Kidney (tissue), 14 donors: ENCODE results near the gene IQCK. TPM values are rescaled to one million over a fixed set of nuclear protein-coding genes. Genes with fewer than 3 reads are reported as not detected.

Experiments used
- DNase-seq, 5 donors: peaks; one replicate each; pipeline ENCODE4 v3.0.0-alpha.2; 2013 to 2020
- FAIRE-seq: peaks from 2 replicates; lab custom pipeline; 2012; peaks lifted over from hg19 to GRCh38; lab: Jason Lieb, UNC
- H3K27ac ChIP-seq, 2 donors: one replicate each; pipeline ENCODE4 v1.7.0; 2013; ENCODE audit warnings: low read depth in 2 of 2, low read length in 2 of 2, inconsistent platforms in 1 of 2
- H3K27me3 ChIP-seq: one replicate; pipeline ENCODE4 v1.7.1; 2013; ENCODE audit warnings: low read length, inconsistent platforms; ENCODE audit not compliant: control insufficient read depth, insufficient read depth
- H3K36me3 ChIP-seq, 3 donors: one replicate each; pipeline versions ENCODE4 v1.7.0 to v1.7.1; 2013; ENCODE audit warnings: low read length in 3 of 3, control low read depth in 1 of 3, inconsistent platforms in 1 of 3; ENCODE audit not compliant: insufficient read depth in 3 of 3, control insufficient read depth in 2 of 3
- H3K4me1 ChIP-seq, 3 donors: one replicate each; pipeline versions ENCODE4 v1.7.0 to v1.7.1; 2013; ENCODE audit warnings: low read length in 3 of 3, inconsistent platforms in 1 of 3, low read depth in 1 of 3; ENCODE audit not compliant: control insufficient read depth in 2 of 3, insufficient read depth in 2 of 3
- H3K4me3 ChIP-seq, 3 donors: one replicate each; pipeline versions ENCODE4 v1.7.0 to v1.8.1; 2013; ENCODE audit warnings: low read length in 3 of 3, control low read depth in 1 of 3, inconsistent platforms in 1 of 3
- H3K9ac ChIP-seq, 3 donors: one replicate each; pipeline versions ENCODE4 v1.7.0 to v1.7.1; 2013; ENCODE audit warnings: low read length in 3 of 3, control low read depth in 1 of 3, inconsistent platforms in 1 of 3
- H3K9me3 ChIP-seq, 3 donors: one replicate each; pipeline versions ENCODE4 v1.7.0 to v1.7.1; 2013; ENCODE audit warnings: low read length in 3 of 3, control low read depth in 1 of 3, inconsistent platforms in 1 of 3; ENCODE audit not compliant: control insufficient read depth in 2 of 3, insufficient read depth in 1 of 3
- intact Hi-C: fragments of 100-400 bp; cut with DNase I; formaldehyde crosslinking; loops from one replicate; pipeline ENCODE4 v1.11.1; 2022
- polyA plus RNA-seq: library from polyadenylated mRNA; stranded (reverse); fragments of 350-450 nt; fragmentation: Illumina TruSeq; extraction: RNeasy Lipid Tissue Mini Kit (QIAGEN cat#74804); gene quantifications from one replicate; pipeline ENCODE4 v1.2.3, GENCODE V29; 2014; ENCODE audit warnings: low read depth, low replicate concordance; ENCODE audit not compliant: insufficient read depth
- total RNA-seq: library from RNA; stranded (reverse); fragmentation: NEBNext Ultra II Directional; extraction: Animal tissue kit (Norgen Biotek cat#: 25700); gene quantifications from one replicate; pipeline ENCODE4 v1.2.1, GENCODE V29; 2021
- TF ChIP-seq, protein P1 (sequence below): IDR thresholded peaks from 3 replicates; pipeline ENCODE4 v1.5.1; 2012; ENCODE audit warnings: mild to moderate bottlenecking, moderate library complexity, borderline replicate concordance; ENCODE audit not compliant: insufficient read depth; ENCODE audit errors: extremely low read depth
- donor health status: control.
- donor health status: control.
- donor health status: control.
- donor health status: control.
- donor health status: control.
- donor health status: DM: yes; HTN: yes; CAD: no.
- donor health status: Normal renal cell carcinoma (clear cell type).

IQCK gene
- total and polyA plus RNA-seq, 2 donors from 2014 or later = 35.4 to 38.1 TPM

DNA sequence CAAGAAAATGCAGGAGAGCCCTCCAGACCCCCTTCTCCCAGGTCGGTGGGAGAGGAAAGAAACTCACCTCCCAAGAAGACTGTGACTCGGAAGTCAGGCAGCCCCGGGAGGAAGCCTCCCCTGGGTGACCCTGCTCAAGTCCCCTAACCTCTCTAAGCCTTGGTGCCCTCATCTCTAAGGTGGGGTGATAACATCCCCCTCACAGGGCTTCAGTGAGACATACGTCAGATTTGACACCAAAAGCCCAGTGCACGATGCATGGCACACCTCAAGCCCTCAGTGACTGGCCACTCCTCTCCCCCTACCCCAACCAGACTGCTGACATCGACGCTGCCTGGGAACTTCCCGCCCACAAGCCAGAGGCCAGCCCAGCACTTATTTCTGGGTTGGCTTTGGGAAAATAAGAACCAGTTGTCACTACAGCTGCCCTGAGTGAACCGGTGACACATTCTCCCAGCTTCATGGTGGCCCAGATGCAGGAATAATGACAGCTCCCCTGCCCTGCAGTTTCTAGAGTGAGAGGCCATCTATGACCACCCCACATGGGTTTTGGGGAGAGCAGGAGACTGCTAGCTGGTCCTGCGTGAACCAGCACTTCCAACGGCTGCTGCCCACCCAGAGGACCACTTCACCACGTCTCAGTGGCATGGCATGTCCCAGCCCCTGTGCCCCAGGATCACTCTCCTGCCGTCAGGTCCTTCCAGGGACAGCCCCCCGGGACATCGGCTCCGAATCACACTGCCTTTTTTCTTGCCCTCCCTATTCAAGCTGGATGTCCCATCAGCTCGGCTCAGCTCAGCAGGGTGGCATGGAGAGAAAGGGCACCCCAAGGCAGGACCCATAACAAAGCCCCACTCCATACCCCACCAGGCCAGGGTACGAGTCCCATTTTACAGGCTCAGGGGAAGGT, 9.5 kb upstream of the IQCK start:
- Histone ChIP-seq H3K4me3 (no peak overlapping the region), H3K27me3 (no peaks in the 10 kb centered on the region), H3K9ac (no peak overlapping the region), H3K9me3 (no peaks in the 10 kb centered on the region), H3K4me1 (peaks cover 0 to 6% (median 5%) of the 10 kb centered on the region in 3 donors), H3K36me3 (peaks cover 0 to 31% (median 4%) of the 10 kb centered on the region in 3 donors), H3K27ac (no peak overlapping the region)
- intact Hi-C loops = no loop called here
- DNase-seq (peak in 2 of 5 donors; percentile 13 to 64), FAIRE-seq (no peak)
- TF ChIP-seq, protein P1, sequence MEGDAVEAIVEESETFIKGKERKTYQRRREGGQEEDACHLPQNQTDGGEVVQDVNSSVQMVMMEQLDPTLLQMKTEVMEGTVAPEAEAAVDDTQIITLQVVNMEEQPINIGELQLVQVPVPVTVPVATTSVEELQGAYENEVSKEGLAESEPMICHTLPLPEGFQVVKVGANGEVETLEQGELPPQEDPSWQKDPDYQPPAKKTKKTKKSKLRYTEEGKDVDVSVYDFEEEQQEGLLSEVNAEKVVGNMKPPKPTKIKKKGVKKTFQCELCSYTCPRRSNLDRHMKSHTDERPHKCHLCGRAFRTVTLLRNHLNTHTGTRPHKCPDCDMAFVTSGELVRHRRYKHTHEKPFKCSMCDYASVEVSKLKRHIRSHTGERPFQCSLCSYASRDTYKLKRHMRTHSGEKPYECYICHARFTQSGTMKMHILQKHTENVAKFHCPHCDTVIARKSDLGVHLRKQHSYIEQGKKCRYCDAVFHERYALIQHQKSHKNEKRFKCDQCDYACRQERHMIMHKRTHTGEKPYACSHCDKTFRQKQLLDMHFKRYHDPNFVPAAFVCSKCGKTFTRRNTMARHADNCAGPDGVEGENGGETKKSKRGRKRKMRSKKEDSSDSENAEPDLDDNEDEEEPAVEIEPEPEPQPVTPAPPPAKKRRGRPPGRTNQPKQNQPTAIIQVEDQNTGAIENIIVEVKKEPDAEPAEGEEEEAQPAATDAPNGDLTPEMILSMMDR = no peak

GRCh38 chr16:19709381-19710136, 8.5 kb upstream of the IQCK start:
- intact Hi-C loops = no loop called here
- TF ChIP-seq, protein P1 = no peak
- peaks cover 0 to 29% (median 5%) of the 10 kb centered on the region in 3 donors for H3K36me3 ChIP-seq
- DNase-seq (peak in 1 of 5 donors; percentile 48), FAIRE-seq (no peak)
- no peak overlapping the region for H3K4me3 ChIP-seq
- no peak overlapping the region for H3K9ac ChIP-seq
- H3K9me3 ChIP-seq = no peaks in the 10 kb centered on the region
- no peaks in the 10 kb centered on the region for H3K27me3 ChIP-seq
- peaks cover 0 to 6% (median 5%) of the 10 kb centered on the region in 3 donors for H3K4me1 ChIP-seq
- H3K27ac ChIP-seq = no peak overlapping the region

DNA sequence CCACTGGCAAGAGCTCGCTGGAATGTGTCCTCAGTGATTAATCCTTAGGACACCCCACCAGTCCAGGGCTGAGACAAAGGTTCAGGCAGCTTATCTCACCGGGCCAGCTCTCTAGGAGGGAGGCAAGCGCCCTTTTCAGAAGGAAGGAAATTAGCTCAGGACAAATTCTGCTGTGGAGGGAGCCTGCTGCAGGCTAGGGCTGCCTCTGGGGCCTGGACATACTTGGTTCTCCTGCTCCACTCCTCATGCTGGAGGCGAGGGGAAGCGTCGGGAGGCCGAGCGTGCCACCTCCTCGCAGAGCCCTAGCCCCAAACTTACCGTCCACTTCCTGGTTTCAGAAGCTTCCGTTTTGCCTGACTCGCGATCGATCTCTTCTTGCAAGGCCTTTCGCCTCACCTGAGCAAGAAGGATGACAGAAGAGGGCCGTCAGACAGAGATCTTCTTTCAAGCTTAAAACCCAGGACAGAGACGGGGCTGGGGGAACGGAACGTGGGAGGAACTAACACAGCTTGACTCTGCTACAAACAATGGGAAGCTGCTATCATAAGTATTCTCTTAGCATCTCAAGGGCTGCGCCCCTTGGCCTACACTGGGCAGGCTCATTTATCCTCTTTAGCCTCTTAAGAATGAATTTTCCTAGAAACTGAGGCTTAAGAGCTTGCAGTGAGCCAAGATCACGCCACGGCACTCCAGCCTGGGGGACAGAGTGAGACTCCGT, 7.7 kb upstream of the IQCK start:
- Histone ChIP-seq H3K4me1 (peaks cover 0 to 6% (median 5%) of the 10 kb centered on the region in 3 donors), H3K9me3 (no peaks in the 10 kb centered on the region), H3K9ac (no peak overlapping the region), H3K36me3 (peaks cover 0 to 21% (median 3%) of the 10 kb centered on the region in 3 donors), H3K4me3 (no peak overlapping the region), H3K27ac (no peak overlapping the region), H3K27me3 (no peaks in the 10 kb centered on the region)
- intact Hi-C loops = no loop called here
- DNase-seq = peak in 1 of 5 donors; percentile 52
- FAIRE-seq = no peak
- TF ChIP-seq, protein P1 = no peak
